ENCODE measurements around the gene NRARP. TPM values are rescaled to one million over a fixed set of nuclear protein-coding genes. Genes with fewer than 3 reads are reported as not detected.

The NRARP gene
- total RNA-seq, 1 experiment from 2014 or later = 51.5 TPM

GRCh38 chr9:137302449-137303150 is 529 bp upstream of the NRARP start:
- Mint-ChIP-seq H3K27ac (no peak overlapping the region), H3K27me3 (ENCODE audit: low read depth) (peaks cover 19% of the 10 kb centered on the region), H3K4me3 (peak overlapping the region; percentile 49), H3K4me1 (peaks cover 46% of the 10 kb centered on the region), H3K9me3 (no peaks in the 10 kb centered on the region), H3K36me3 (no peaks in the 10 kb centered on the region)
- ChIA-PET CTCF (interaction anchor here (0.9 to 8.6 kb wide), 31 partner anchors 8 to 249 kb away, joined by 3 to 172 read pairs (median 5); partner anchors contain the start of genes ENTPD8, EXD3, MRPL41 and NOXA1), POLR2A (interaction anchor here (0.7 to 2.8 kb wide), 4 partner anchors 8 to 66 kb away, joined by 3 to 10 read pairs (median 4); no protein-coding TSS in a partner anchor)
- no peak for TF ChIP-seq MXD4 (CRISPR knock-in tag; IDR thresholded peaks at IDR 0.05; ENCODE audit: borderline replicate concordance)
- peak; percentile 73 for TF ChIP-seq ZNF423 (CRISPR knock-in tag; IDR thresholded peaks at IDR 0.05)
- TF ChIP-seq TP53 (CRISPR knock-in tag; IDR thresholded peaks at IDR 0.05) = 0 out of 2 replicates have a peak, but pooled peaks have one; percentile 15
- TF ChIP-seq CTCF (IDR thresholded peaks at IDR 0.05) = peak; percentile 42; the same call in 1 of the 2 replicates
- no peak for TF ChIP-seq ZNF396 (CRISPR knock-in tag; IDR thresholded peaks at IDR 0.05; ENCODE audit: borderline replicate concordance)
- TF ChIP-seq E2F5 (CRISPR knock-in tag; IDR thresholded peaks at IDR 0.05) = peak; percentile 35; the same call in 1 of the 2 replicates
- peak; percentile 9; the same call in 1 of the 2 replicates for TF ChIP-seq TEAD1 (CRISPR knock-in tag; IDR thresholded peaks at IDR 0.05)
- peak; percentile 87; the same call in 1 of the 2 replicates for TF ChIP-seq HMGXB4 (CRISPR knock-in tag; IDR thresholded peaks at IDR 0.05)
- 0 out of 2 replicates have a peak, but pooled peaks have one; percentile 24 for TF ChIP-seq ARID4B (CRISPR knock-in tag; IDR thresholded peaks at IDR 0.05; ENCODE audit: borderline replicate concordance)
- TF ChIP-seq FOXP1 (CRISPR knock-in tag; IDR thresholded peaks at IDR 0.05; ENCODE audit: borderline replicate concordance) = peak; percentile 6; the same call in 1 of the 2 replicates
- DNase-seq (ENCODE audit: low spot score) (peak; percentile 75), ATAC-seq (peak; percentile 31)

GRCh38 chr9:137301081-137301947 is 757 bp downstream of the NRARP start:
- CTCF ChIA-PET = interaction anchor here (0.9 to 8.6 kb wide), 29 partner anchors 9 to 272 kb away, joined by 3 to 172 read pairs (median 5); partner anchors contain the start of genes ENTPD8, EXD3, MRPL41 and NOXA1
- Mint-ChIP-seq H3K36me3 (no peaks in the 10 kb centered on the region), H3K9me3 (no peaks in the 10 kb centered on the region), H3K4me1 (peaks cover 52% of the 10 kb centered on the region), H3K27ac (peak overlapping the region; percentile 96), H3K27me3 (ENCODE audit: low read depth) (peaks cover 31% of the 10 kb centered on the region), H3K4me3 (peak overlapping the region; percentile 94)
- DNase-seq (ENCODE audit: low spot score) (peak; percentile 60), ATAC-seq (peak; percentile 3; the same call in 1 of the 2 replicates)
- POLR2A ChIA-PET = interaction anchor here (0.5 to 2.8 kb wide), 4 partner anchors 17 to 65 kb away, joined by 3 to 10 read pairs (median 5); partner anchors contain the start of gene TUBB4B
- TF ChIP-seq PRRX2 (CRISPR knock-in tag; IDR thresholded peaks at IDR 0.05) (no peak), ELF4 (CRISPR knock-in tag; IDR thresholded peaks at IDR 0.05; ENCODE audit: low read depth) (no peak), JUN (CRISPR knock-in tag; IDR thresholded peaks at IDR 0.05) (no peak), ZNF512 (CRISPR knock-in tag; IDR thresholded peaks at IDR 0.05; ENCODE audit: borderline replicate concordance) (no peak), ZNF423 (CRISPR knock-in tag; IDR thresholded peaks at IDR 0.05) (no peak), PRDM15 (CRISPR knock-in tag; IDR thresholded peaks at IDR 0.05) (no peak), GABPB1 (CRISPR knock-in tag; IDR thresholded peaks at IDR 0.05) (no peak)

Measured in WTC11 (cell line).